Endometrial microvascular endothelial cells (primary cell): ENCODE results near the gene SHF. TPM values are rescaled to one million over a fixed set of nuclear protein-coding genes. Genes with fewer than 3 reads are reported as not detected.

Source experiments
- in situ Hi-C: cut with HindIII; loops from 2 replicates; pipeline ENCODE4 v1.10.0; 2017; ENCODE audit warnings: low sequenced_read_pairs, low pct_unique_long_range_greater_than_20kb; ENCODE audit errors: inconsistent ontology term
- total RNA-seq: library from RNA; depleted of rRNA; stranded (reverse); fragments of >200 nt; gene quantifications from one replicate; pipeline ENCODE4 v1.2.3, GENCODE V29; 2015; ENCODE audit errors: inconsistent ontology term

The SHF gene
- total RNA-seq, 1 donor from 2014 or later, result not detected

DNA sequence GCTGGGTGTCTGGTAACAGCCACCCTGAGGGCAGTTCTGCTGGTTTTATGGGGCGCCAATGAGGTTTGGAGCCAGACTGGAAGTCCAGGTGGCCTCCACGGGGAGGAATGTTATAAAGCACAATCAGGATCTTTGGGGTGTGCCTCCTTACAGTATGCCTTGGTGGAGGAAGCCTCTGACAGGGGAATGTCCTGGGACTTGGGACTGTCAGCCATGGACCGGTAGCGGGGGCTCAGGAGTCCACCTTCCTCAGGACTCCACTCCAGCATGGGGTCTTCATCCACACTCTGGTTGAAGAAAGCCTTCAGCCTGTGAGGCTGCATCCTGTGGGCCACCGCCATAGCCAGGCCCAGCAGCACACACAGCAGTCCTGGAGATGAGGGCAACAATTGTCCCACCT is 68.8 kb downstream of the SHF start:
- in situ Hi-C loops, result no loop called here

DNA sequence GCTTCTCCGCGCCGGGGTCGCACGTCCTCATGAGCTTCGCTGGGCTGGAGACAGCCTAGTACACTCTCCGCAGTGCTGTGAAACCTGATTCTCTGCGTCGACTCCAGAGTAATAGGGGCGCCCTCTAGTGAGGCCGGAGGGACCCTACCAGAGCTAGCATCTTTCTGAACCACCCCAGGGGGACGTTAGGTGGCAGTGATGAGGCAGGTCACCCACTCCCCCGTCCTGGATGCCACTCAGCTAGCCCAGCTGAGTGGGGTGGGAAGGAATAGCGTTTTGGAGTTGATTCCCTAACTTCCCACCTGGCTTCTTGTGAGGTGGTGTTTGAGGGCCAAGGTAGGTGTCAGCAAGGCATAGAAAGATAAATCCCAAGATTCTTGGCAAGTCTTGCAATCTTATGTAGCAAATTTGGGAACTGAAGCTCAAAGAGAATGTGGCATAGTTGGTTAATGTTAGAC is 69.6 kb downstream of the SHF start:
- in situ Hi-C loops, result no loop called here

DNA sequence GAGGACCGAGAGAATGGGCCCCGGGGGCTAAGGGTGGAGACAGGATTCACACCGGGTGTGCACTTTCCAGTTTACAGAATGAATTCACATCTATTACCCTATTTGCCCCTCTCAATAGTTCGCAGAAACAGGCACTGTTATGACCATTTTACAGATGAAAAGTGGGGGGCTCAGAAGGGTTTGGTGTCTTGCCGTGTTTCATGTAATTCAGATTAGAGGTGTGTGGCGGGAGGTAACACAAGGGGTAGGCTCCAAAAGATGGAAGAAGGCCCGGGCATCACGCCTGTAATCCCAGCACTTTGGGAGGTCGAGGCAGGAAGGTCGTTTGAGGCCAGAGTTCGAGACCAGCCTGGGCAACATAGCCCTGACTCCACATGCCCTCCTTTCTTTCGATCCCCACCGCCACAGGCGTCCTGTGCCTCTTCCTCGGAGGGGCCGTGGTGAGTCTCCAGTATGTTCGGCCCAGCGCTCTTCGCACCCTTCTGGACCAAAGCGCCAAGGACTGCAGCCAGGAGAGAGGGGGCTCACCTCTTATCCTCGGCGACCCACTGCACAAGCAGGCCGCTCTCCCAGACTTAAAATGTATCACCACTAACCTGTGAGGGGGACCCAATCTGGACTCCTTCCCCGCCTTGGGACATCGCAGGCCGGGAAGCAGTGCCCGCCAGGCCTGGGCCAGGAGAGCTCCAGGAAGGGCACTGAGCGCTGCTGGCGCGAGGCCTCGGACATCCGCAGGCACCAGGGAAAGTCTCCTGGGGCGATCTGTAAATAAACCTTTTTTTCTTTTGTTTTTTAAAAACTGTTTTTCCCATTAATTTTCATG is 70.2 kb downstream of the SHF start:
- in situ Hi-C loops, result no loop called here

Other genes with a start within 250 kb of the SHF start
- gene TERB2, start 231.3 kb downstream of the SHF start, total RNA-seq, result not detected
- gene SORD, start 164.8 kb downstream of the SHF start, total RNA-seq, result 21.6 TPM
- gene DUOX2, start 73.8 kb downstream of the SHF start, total RNA-seq, result not detected
- not detected for gene DUOXA2, start 73.6 kb downstream of the SHF start, total RNA-seq
- gene DUOXA1, start 58.1 kb downstream of the SHF start, total RNA-seq, result not detected
- not detected for gene DUOX1, start 58.0 kb downstream of the SHF start, total RNA-seq
- not detected for gene SLC28A2, start 64.3 kb upstream of the SHF start, total RNA-seq
- not detected for gene GATM, start 190.6 kb upstream of the SHF start, total RNA-seq